ENCODE results near the gene PRRT3. TPM values are rescaled to one million over a fixed set of nuclear protein-coding genes. Genes with fewer than 3 reads are reported as not detected.

The PRRT3 gene
- total RNA-seq, 1 experiment from 2014 or later = 9.2 TPM

DNA sequence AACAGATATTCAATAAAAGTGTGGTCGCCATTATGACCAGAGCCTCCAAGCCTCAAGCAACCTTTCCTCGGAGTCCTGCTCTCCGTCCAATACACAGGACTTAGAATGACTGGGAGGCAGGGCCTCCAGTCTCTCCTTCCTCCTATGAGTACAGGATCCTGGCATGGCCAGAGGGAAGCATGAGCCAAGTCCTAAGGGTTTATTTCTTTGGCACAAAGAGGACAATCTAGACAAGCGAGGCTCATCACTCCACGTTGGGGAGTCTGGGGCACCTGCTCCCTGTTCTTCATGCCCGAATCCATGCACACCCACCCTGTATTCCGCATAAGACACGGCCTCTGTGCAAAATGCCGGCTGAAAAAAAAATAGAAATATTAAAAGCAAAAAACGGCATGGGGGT, 6.8 kb downstream of the PRRT3 start:
- H3K4me1 Mint-ChIP-seq = peaks cover 2% of the 10 kb centered on the region; the same call in 1 of the 2 replicates
- H3K27ac Mint-ChIP-seq = no peak overlapping the region
- TF ChIP-seq AR (CRISPR knock-in tag; IDR thresholded peaks at IDR 0.05) = no peak
- TF ChIP-seq ZNF396 (CRISPR knock-in tag; IDR thresholded peaks at IDR 0.05; ENCODE audit: borderline replicate concordance) = no peak
- TF ChIP-seq JUN (CRISPR knock-in tag; IDR thresholded peaks at IDR 0.05) = no peak
- TF ChIP-seq NR1H2 (CRISPR knock-in tag; IDR thresholded peaks at IDR 0.05) = no peak
- TF ChIP-seq, protein P1, sequence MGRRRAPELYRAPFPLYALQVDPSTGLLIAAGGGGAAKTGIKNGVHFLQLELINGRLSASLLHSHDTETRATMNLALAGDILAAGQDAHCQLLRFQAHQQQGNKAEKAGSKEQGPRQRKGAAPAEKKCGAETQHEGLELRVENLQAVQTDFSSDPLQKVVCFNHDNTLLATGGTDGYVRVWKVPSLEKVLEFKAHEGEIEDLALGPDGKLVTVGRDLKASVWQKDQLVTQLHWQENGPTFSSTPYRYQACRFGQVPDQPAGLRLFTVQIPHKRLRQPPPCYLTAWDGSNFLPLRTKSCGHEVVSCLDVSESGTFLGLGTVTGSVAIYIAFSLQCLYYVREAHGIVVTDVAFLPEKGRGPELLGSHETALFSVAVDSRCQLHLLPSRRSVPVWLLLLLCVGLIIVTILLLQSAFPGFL (CRISPR knock-in tag; IDR thresholded peaks at IDR 0.05; ENCODE audit: borderline replicate concordance) = no peak
- TF ChIP-seq ETV6 (CRISPR knock-in tag; IDR thresholded peaks at IDR 0.05) = no peak
- TF ChIP-seq FOXK1 (CRISPR knock-in tag; IDR thresholded peaks at IDR 0.05) = no peak
- TF ChIP-seq, protein P2, sequence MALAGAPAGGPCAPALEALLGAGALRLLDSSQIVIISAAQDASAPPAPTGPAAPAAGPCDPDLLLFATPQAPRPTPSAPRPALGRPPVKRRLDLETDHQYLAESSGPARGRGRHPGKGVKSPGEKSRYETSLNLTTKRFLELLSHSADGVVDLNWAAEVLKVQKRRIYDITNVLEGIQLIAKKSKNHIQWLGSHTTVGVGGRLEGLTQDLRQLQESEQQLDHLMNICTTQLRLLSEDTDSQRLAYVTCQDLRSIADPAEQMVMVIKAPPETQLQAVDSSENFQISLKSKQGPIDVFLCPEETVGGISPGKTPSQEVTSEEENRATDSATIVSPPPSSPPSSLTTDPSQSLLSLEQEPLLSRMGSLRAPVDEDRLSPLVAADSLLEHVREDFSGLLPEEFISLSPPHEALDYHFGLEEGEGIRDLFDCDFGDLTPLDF (CRISPR knock-in tag; IDR thresholded peaks at IDR 0.05) = no peak
- TF ChIP-seq ATF1 (CRISPR knock-in tag; IDR thresholded peaks at IDR 0.05) = no peak
- TF ChIP-seq ZNF263 (CRISPR knock-in tag; IDR thresholded peaks at IDR 0.05; ENCODE audit: low read depth) = no peak
- TF ChIP-seq ERG (CRISPR knock-in tag; IDR thresholded peaks at IDR 0.05) = no peak
- TF ChIP-seq, protein P3, sequence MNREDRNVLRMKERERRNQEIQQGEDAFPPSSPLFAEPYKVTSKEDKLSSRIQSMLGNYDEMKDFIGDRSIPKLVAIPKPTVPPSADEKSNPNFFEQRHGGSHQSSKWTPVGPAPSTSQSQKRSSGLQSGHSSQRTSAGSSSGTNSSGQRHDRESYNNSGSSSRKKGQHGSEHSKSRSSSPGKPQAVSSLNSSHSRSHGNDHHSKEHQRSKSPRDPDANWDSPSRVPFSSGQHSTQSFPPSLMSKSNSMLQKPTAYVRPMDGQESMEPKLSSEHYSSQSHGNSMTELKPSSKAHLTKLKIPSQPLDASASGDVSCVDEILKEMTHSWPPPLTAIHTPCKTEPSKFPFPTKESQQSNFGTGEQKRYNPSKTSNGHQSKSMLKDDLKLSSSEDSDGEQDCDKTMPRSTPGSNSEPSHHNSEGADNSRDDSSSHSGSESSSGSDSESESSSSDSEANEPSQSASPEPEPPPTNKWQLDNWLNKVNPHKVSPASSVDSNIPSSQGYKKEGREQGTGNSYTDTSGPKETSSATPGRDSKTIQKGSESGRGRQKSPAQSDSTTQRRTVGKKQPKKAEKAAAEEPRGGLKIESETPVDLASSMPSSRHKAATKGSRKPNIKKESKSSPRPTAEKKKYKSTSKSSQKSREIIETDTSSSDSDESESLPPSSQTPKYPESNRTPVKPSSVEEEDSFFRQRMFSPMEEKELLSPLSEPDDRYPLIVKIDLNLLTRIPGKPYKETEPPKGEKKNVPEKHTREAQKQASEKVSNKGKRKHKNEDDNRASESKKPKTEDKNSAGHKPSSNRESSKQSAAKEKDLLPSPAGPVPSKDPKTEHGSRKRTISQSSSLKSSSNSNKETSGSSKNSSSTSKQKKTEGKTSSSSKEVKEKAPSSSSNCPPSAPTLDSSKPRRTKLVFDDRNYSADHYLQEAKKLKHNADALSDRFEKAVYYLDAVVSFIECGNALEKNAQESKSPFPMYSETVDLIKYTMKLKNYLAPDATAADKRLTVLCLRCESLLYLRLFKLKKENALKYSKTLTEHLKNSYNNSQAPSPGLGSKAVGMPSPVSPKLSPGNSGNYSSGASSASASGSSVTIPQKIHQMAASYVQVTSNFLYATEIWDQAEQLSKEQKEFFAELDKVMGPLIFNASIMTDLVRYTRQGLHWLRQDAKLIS (CRISPR knock-in tag; IDR thresholded peaks at IDR 0.05; ENCODE audit: borderline replicate concordance) = no peak
- no peak for TF ChIP-seq ZNF416 (CRISPR knock-in tag; IDR thresholded peaks at IDR 0.05)
- no peak for TF ChIP-seq RORB (CRISPR knock-in tag; IDR thresholded peaks at IDR 0.05)
- no peak for TF ChIP-seq GABPB1 (CRISPR knock-in tag; IDR thresholded peaks at IDR 0.05)
- ATAC-seq (no peak), DNase-seq (ENCODE audit: low spot score) (no peak)
- CTCF ChIA-PET = interaction anchor here (0.9 to 4.5 kb wide), 5 partner anchors 10 to 153 kb away, joined by 5 to 143 read pairs (median 22); partner anchors contain the start of genes ARPC4, CRELD1 and TADA3
- H3K27me3 Mint-ChIP-seq (ENCODE audit: low read depth) = no peaks in the 10 kb centered on the region; the same call in 1 of the 2 replicates
- H3K9me3 Mint-ChIP-seq = peaks cover 3% of the 10 kb centered on the region; the same call in 1 of the 2 replicates
- H3K36me3 Mint-ChIP-seq = peaks cover 11% of the 10 kb centered on the region
- POLR2A ChIA-PET = interaction anchor here (0.7 to 2.0 kb wide), 2 partner anchors 10 to 12 kb away, joined by 6 to 35 read pairs; partner anchors contain the start of gene CRELD1
- peak overlapping the region; percentile 78 for H3K4me3 Mint-ChIP-seq

- ChIA-PET CTCF (interaction anchor here (1.1 to 3.8 kb wide), 2 partner anchors 12 to 217 kb away, joined by 3 to 23 read pairs; partner anchors contain the start of gene CRELD1), POLR2A (no interaction called here)
- ATAC-seq (no peak), DNase-seq (ENCODE audit: low spot score) (no peak)
- peaks cover 2% of the 10 kb centered on the region; the same call in 1 of the 2 replicates for H3K4me1 Mint-ChIP-seq
- H3K27ac Mint-ChIP-seq = no peak overlapping the region
- no peak overlapping the region for H3K4me3 Mint-ChIP-seq
- no peaks in the 10 kb centered on the region; the same call in 1 of the 2 replicates for H3K27me3 Mint-ChIP-seq (ENCODE audit: low read depth)
- H3K36me3 Mint-ChIP-seq = peaks cover 10% of the 10 kb centered on the region
- peaks cover 3% of the 10 kb centered on the region; the same call in 1 of the 2 replicates for H3K9me3 Mint-ChIP-seq
- TF ChIP-seq, protein P4, sequence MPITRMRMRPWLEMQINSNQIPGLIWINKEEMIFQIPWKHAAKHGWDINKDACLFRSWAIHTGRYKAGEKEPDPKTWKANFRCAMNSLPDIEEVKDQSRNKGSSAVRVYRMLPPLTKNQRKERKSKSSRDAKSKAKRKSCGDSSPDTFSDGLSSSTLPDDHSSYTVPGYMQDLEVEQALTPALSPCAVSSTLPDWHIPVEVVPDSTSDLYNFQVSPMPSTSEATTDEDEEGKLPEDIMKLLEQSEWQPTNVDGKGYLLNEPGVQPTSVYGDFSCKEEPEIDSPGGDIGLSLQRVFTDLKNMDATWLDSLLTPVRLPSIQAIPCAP (CRISPR knock-in tag; IDR thresholded peaks at IDR 0.05) = no peak
- TF ChIP-seq JUN (CRISPR knock-in tag; IDR thresholded peaks at IDR 0.05) (no peak), ZNF317 (CRISPR knock-in tag; IDR thresholded peaks at IDR 0.05; ENCODE audit: borderline replicate concordance, low read depth) (no peak), STAT6 (CRISPR knock-in tag; conservative IDR thresholded peaks at IDR 0.05; ENCODE audit: low read depth) (no peak)
- TF ChIP-seq, protein P5, sequence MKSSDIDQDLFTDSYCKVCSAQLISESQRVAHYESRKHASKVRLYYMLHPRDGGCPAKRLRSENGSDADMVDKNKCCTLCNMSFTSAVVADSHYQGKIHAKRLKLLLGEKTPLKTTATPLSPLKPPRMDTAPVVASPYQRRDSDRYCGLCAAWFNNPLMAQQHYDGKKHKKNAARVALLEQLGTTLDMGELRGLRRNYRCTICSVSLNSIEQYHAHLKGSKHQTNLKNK (CRISPR knock-in tag; IDR thresholded peaks at IDR 0.05) = no peak
Measured at GRCh38 chr3:9944271-9944670, 7.9 kb downstream of the PRRT3 start.

Measured in WTC11 (cell line).